SIG-M5 treated with dmso at 0.1 percent for 504 hours (cell line): Measurements from ENCODE around the gene SERPINA1.
"Not testable (repeated sequence)": the region's sequence is repeated elsewhere in the genome, so short reads cannot be mapped to it uniquely, and the experiment has no call there.

Experiments
- DNase-seq: peaks from one replicate; lab custom pipeline; 2025; ENCODE audit not compliant: unreplicated experiment; lab: John Stamatoyannopoulos, UW

Gene SERPINA1

DNA sequence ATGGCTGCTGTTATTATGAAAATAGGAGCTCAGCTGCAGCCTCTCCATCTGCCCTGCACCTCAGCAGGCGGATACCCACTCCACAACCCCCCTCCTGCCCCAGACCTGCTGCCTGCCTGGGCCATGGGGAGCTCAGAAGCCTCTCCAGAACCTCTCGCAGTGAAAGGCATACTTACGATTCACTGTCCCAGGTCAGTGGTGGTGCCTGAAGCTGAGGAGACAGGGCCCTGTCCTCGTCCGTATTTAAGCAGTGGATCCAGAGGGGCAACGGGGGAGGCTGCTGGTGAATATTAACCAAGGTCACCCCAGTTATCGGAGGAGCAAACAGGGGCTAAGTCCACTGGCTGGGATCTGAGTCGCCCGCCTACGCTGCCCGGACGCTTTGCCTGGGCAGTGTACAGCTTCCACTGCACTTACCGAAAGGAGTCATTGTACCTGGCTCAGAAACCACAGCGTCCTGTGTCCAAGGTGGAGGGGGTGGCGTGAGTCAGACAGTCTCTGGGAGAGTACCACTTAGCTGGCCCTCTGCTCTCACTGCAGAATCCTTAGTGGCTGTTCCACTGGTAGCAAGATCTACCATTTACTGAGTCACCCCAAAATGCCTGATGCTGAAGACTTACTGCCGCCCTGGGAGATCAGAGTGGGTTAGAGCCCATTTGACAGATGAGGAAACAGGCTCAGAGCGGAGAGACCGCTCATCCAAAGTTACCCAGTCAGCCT, at the start of gene SERPINA1:
Gene SERPINA1, minus strand, starts transcription at position 219 of the 720 bp plus-strand sequence. CDS start 5,365 bp downstream, outside the sequence.
- DNase-seq = no peak

DNA sequence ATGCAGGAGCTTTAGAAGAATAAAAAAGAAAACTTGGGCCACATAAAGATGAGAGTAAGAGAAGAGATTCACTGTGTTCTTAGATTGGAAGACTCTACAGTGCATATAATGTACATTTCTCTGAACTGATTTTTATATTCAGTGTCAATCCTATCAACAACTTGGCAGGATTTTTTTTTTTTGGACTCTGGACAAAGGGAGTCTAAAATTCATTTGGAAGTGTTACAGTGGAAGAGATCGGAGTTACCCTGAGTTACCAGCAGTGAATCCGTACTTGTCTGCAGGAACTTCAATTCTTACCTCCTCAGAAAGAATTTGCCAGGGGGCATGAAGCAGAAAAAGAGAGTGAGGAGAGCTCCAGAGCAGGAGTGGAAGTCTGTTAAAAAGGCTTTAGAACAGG, 40.2 kb upstream of the SERPINA1 start:
- no peak for DNase-seq

DNA sequence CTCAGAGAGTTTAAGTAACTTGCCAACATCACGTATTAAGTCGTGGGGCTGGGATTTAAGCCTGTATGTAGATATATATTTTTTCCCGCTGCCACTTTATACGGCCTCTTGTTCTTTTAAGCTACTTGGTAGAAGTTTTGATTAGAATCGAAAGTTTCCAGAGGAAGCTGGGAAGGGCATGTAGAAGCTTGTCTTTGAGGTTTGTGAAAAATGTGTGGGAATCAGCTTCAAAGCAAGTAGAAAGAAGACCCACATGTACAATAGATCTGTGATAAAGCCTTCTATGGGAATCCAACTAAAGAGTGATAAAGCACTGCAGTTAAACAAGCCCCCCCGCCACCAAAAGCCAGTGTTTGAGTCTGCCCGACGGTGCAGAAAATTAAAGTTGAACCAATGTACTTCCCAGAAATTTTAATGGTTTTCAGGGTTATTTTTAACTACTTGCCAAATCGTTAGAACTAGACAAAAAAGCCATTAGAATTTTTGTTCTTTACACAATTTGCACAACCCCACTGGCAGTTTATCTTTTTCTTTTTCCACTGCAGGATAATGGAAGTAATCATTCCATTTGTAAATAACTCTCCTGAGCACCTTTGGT, 38.7 kb upstream of the SERPINA1 start:
- DNase-seq = no peak

DNA sequence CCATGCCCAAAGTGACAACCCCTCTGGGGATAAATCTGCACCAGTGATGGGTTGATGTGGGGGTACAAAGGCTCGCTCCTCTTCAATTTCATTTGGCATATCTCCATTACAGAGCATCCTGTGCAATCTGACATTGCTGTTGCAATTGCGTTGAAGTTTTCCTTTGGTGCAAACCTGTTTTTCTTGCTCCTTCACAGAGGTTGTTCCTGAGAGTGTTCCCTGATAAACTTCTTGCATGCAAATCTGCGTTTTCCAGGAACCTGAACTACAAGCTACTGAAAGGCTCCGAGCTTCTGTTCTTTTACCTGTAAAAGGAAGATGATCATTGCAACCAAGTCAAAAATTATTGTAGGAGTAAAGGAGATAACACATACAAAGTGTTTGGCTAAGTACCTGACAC, 38.1 kb upstream of the SERPINA1 start:
- DNase-seq = peak; percentile 14

DNA sequence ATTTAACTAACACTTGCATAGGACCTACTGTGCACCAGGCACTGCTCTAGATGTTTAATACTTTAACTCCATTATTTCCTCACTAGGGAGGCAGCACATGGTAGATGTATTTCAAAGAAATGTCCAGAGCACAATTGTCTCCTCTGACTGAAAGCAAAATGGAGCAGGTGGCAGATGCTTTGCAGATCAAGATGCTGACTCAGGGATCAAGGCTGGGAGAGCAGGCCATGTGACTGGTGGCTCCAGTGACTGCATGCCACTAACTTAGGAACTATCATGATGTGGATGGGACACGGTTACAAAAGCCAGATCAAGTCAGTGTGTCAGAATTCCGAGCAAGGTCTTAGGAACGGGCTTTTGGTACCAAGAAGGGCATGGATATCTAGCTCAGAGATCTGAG, 36.0 kb upstream of the SERPINA1 start:
- DNase-seq = no peak

DNA sequence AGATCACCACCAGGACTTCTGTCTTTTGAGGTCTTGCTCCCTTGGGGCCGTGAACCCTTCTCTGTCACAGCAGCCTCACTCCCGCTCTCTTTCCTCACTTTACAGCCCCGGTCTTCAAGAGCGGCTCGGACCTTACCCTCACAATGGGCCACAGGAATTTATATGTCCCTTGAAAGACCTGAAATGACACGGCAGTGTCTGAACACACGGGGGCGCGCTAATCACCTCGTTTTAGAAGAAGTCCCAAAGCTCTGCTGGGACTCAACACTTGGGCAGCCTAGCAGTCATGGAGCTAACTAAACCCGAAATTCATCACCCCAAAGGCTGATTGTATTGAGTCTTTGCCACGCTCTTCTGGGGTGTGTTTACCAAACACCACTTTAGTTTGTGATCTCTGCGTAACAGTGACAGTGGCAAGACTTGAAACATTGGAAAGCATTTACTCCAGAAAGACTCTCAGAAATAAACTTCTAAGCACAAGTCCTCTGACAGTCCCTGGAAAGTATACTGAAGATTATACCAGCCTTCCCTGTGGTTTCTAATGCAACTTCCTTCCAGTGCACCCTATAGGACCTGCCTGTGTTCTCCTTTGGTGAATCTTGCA, 35.2 kb upstream of the SERPINA1 start:
- DNase-seq = peak; percentile 68

DNA sequence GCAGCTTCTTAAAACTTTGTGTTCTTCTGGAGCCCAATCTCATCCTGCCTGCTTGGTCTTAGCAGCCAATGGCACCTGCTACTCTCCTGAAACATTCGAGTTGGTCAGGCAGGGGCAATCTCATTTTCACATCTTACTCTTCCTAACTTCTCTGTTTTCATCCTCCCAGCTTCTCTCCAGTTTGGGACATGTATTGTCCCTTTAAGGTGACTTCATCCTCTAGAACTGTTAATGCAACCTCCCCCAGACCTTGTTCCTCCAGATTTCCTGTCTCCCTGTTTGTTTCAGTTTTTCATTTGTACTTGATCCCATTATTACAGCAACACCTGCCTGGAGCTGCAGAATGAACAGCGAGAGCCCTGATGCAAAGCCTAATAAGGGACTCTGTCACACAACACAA, 32.9 kb upstream of the SERPINA1 start:
- no peak for DNase-seq

DNA sequence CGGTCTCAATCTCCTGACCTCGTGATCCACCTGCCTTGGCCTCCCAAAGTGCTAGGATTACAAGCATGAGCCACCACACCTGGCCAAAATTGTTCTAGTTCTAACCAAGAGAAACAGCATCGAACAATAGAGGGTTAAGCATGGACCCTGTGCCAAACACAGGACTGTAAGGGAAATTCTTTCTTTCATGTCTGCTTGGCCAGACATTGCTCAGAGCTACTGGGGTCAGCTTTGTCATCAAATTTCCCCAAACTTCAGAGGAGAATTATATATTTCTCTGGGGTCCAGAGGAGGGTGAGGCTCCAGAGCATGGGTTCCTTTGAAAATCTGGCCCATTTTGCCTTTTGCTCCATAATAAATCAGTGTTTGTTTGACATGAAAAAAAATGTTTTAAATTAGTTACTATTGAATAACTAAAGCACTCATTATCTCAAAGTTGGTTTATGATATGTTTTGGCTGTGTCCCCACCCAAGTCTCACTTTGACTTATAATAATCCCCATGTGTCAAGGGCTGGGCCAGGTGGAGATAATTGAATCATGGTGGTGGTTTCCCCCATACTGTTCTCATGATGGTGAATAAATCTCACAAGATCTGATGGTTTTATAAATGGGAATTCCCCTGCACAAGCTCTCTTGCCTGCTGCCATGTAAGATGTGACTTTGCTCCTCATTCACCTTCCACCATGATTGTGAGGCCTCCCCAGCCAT, 29.2 kb upstream of the SERPINA1 start:
- DNase-seq = not testable (repeated sequence)

DNA sequence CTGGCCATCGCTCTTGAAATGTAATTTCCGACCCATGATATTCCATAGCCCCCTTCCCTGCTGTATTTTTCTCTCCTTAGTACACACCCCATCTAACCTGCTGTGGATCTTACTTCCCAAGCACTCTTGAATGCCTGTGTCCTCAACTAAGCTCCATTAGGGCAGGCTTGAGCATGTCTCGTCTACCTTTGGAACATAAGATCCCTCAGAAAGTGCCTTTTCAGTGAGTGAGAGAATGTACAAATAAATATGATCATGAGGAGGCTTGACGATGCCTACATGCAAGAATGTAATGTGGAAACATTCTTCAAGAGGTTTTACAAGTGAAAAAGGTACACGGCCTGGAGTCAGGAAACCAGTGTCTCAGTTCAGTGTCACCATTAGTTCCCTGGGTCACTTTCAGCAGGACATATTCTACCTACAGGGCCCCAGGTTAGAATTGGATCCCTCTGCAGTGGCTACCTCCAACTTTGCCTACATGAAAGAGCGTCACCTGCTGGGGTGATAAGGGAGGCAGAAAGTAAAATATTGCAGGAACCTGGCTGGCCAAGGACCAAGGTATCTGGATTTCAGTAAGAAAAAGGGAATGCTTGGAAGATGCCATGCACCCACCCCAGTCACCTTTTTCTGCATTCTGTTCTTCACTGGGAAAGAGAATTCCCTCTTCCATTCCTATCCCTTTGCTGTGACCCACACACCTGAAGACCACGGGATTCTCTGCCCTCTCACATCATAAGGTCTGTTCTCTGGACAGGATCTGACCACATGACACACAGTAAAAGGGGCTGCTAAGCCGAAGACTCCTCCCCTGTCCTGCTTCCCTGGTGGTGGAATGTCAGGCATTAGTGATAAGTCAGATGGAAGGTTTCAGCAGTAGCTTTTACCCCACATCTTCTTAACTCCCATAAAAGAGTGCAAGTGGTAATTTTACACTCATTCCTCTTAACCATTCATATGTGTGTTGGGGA, 24.6 kb upstream of the SERPINA1 start:
- no peak for DNase-seq

DNA sequence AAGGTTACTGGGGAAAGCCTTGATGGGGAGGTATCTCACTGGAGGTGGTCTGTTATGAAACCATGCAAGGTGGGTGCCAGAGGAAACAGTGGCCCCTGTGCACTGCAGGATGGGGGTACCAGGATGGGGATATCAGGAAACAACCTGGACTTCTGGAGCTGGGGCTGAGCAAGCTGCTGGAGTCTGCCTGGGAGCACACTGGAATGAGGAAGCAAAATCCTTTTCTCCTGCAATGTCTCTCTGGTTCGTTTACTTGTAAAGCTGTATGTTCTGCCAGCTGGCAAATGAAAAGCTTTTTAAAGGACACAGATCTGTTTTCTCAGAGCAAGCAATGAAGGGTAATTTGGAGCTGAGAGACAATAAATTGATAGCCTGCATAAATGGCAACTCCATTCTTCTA, 23.2 kb upstream of the SERPINA1 start:
- DNase-seq = peak; percentile 22

DNA sequence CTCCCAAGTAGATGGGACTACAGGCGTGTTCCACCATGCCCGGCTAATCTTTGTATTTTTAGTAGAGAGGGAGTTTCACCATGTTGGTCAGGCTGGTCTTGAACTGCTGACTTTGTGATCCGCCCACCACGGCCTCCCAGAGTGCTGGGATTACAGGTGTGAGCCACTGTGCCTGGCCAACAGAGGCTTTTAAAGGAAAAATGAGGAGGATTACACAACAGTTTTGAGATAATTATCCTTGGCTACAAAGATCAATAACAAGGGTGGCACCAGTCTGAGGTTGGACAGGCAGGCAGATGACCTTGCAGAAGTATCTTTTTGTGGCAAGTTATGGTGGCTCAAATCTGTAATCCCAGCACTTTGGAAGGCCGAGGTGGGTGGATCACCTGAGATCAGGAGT, 21.0 kb upstream of the SERPINA1 start:
- DNase-seq = not testable (repeated sequence)

DNA sequence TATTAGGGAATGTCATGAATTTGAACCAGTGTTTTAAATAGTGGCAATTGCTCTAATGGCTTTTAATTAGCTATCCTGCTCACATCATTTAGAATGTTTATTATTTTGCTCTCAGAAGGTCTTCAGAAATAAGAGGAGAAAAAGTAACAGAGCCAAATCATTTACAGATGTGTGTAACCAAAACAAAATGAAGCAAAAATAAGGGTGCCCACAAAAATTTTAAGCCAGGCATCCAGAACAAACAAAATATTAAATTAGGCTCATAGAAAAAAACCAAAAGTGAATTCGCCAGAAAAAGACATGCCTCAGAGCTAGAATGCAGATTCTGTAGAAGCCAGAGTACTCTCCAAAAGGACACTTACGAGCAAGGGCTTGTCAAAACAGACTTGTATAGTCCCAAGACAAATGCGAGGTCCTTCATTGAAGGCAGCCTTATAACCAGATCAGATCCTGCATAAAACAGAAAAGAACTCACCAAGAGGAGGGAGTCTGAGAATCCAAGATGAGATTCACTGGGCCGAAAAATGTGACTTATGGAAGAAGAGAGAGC, 20.2 kb upstream of the SERPINA1 start:
- no peak for DNase-seq

DNA sequence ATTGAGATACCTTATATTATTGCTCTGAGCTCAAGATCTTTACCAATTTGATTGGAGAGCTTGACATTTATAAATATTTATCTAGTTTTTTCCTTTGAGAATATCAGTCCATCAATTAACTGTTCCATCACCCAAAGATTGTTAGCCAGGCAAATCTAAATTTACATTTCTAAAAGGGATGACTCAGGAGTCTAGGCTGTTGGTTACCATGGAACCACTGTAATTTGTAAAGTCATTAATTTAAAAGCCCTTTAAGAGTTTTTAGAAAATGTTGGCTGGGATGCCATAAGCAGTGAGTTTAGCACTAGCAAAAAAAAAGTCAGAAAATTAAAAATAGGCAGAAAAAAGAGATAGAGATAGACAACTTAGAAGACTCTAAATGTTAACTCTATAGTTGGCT, 19.5 kb upstream of the SERPINA1 start:
- DNase-seq = no peak

DNA sequence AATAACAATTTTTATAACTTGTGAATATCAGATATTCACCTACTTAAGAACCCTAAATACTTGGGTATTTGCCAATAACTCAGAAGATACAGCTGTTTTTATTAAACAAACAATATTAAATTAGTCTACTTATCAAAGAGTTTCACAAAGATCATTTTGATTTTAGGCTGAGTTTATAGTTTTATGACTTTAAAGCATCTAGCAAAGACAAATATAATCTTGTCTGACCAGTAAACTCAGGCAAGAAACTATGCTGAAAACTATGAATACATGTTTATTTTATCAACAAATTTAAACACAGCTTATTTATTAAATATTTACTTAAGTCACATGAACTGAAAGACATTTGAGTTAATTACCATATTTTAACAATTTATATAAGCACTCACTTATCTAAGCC, 18.5 kb upstream of the SERPINA1 start:
- DNase-seq = no peak

DNA sequence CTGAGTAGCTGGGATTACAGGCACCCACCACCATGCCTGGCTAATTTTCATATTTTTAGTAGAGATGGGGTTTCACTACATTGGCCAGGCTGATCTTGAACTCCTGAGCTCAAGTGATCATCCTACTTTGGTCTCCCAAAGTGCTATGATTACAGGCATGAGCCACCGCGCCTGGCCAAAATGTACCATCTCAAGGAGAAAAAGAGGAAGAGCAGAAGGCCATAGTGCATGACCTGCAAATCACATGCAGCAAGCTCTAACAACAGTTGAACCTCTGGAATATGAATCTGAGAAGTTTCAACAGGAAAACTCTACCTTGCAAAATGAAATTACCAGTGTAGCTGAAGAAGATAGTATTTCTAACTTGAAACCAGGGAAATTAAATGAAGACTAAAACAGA, 17.1 kb upstream of the SERPINA1 start:
- no peak for DNase-seq

DNA sequence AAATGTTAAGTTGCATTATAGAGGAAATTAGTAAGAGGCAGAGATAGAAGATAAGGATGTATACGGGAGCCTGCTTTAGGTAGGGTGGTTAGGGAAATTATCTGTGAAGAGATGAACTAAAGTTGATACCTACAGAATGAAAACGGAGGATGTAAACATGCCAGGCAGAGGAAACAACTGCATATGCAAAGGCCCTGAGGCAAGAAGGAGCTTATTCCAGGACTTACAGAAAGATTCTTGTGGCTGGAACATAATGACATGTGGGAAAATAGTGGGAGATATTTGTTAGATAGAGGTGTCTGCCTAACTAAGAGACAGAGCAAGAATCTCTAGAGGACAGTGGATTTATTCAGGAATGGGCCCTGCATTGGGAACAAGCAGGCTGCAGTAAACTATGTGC, 16.2 kb upstream of the SERPINA1 start:
- no peak for DNase-seq

DNA sequence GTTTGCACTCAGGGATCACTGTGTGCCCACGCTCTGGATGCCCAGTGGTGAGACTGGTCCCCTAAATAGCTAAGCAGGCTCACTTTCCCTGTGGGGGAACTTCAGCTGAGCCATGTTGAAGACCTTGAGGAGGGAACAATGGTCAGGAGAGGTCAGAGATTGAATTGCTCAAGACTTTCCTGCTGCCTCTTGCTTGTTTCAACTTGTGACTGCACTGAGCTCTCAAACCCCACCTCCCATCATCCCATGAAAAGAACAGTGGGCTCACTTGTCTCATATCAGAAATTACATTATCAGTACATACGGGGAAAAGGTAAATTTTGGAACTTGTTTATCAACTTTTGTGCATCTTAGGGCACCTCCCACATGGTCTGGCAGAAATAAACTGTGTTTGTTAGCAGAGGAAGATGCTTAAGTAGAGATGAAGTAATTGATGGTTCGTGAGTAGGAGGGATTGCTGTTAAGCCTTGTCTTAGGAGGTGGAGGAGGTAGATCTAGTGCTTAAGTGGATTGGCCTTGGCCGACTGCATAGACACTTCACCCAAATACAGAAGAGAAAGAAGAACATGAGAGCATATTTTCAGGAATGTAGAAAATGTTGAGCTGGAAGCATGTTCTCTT, 15.0 kb upstream of the SERPINA1 start:
- DNase-seq = no peak

DNA sequence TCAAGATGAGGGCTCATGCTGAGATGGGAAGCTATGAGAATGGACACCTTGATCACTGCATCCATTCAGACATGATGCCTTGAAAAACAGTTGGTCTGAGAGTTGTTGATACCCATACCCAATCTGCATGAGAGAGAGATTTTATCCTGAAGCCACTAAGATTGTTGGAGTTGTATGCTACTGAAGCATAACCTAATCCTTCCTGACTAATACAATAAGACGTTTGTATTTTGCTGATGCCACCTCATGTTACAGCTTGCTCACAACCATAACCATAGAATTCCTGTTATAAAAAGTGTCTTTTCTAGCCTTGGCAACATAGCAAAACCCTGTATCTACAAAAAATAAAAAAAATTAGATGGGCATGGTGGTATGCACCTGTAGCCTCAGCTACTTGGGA, 12.7 kb upstream of the SERPINA1 start:
- DNase-seq = no peak

DNA sequence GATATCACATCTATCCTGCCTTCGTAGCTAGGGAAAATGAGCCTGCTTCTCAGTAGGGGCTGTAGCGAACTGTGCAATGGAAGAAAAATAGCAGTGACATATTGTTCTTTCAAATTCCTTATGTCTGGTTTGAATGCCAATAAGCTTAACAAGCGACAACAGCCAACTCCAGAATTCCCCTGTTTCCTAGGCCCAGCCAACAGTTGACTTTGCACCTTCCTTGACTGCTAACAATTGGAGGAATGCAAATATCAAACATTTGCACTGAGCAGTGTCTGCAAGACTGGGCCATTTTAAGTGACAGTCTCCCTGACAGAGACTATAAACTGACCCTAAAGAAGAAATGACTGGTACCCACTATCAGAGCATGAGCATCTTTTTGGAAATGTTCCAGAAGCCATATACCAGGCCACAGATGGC, 12.0 kb upstream of the SERPINA1 start:
- no peak for DNase-seq

DNA sequence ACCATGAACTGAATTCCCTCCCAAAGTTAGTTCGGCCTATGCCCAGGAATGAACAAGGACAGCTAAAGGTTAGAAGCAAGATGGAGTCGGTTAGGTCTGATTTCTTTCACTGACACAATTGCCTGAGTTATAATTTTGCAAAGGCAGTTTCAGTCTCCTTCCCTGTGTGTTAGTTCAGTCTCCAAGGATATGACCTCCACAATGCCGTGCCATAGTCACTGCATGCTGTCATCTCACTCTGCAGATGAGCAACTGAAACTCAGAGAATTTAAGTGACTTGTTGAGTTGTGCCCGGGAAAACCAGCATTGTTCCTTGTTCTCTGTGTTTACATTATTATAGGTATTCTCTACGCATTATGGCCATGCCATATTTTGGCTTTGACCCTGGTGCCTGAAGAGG, 10.1 kb upstream of the SERPINA1 start:
- DNase-seq = no peak
